Gastrocnemius medialis (tissue), 4 donors: ENCODE data around the gene DPF1. TPM values are rescaled to one million over a fixed set of nuclear protein-coding genes. Genes with fewer than 3 reads are reported as not detected.

ENCODE experiments used
- ATAC-seq, 2 donors: fragments of 150-250 bp; one replicate each; pipeline ENCODE4 v1.9.1; 2016
- DNase-seq, 2 donors: peaks; one replicate each; pipeline ENCODE4 v3.0.0-alpha.2; 2019
- H3K27ac ChIP-seq, 4 donors: fragments of 200-600 bp; sonication (generic); 1 replicate in 1 of 4; 2 replicates in 3 of 4; pipeline ENCODE4 v1.5.1; 2016 to 2018; ENCODE audit warnings: mild to moderate bottlenecking in 2 of 4, moderate library complexity in 1 of 4
- H3K27me3 ChIP-seq, 3 donors: fragments of 200-600 bp; sonication (generic) in 2 of 3; 1 replicate in 1 of 3; 2 replicates in 2 of 3; pipeline versions ENCODE4 v1.5.1 to v1.6.0; 2016 to 2019; ENCODE audit warnings: mild to moderate bottlenecking in 1 of 3, moderate library complexity in 1 of 3
- H3K36me3 ChIP-seq, 2 donors: fragments of 200-600 bp; sonication (generic) in 1 of 2; one replicate each; pipeline ENCODE4 v1.5.1; 2017 to 2018
- H3K4me1 ChIP-seq, 2 donors: fragments of 200-600 bp; sonication (generic) in 1 of 2; one replicate each; pipeline ENCODE4 v1.5.1; 2016 to 2017; ENCODE audit warnings: mild to moderate bottlenecking in 2 of 2
- H3K4me3 ChIP-seq, 4 donors: fragments of 200-600 bp; sonication (generic) in 3 of 4; 1 replicate in 1 of 4; 2 replicates in 3 of 4; pipeline ENCODE4 v1.5.1; 2016 to 2019; ENCODE audit warnings: mild to moderate bottlenecking in 2 of 4
- H3K9me3 ChIP-seq, 3 donors: fragments of 200-600 bp; sonication (generic) in 2 of 3; 1 replicate in 1 of 3; 2 replicates in 2 of 3; pipeline ENCODE4 v1.5.1; 2016 to 2019
- POLR2A ChIP-seq, 2 donors: fragments of 450-650 bp; IDR thresholded peaks; one replicate each; pipeline ENCODE4 v1.6.1; 2017; ENCODE audit warnings: antibody characterized with exemption in 2 of 2, mild to moderate bottlenecking in 2 of 2, moderate library complexity in 2 of 2
- in situ Hi-C, 4 donors: fragments of 200-750 bp; cut with MboI; loops; one replicate each; pipeline versions ENCODE4 v1.15.0 to v1.8.0; 2017; ENCODE audit warnings: low sequenced_read_pairs in 4 of 4
- intact Hi-C: fragments of 100-400 bp; cut with DNase I; formaldehyde crosslinking; loops from one replicate; pipeline ENCODE4 v1.15.1; 2023; ENCODE audit warnings: low total_unique reads
- total RNA-seq, 4 donors: library from RNA; depleted of rRNA; stranded (reverse); fragments of >200 nt; gene quantifications; one replicate each; pipeline versions ENCODE4 v1.1.0 to v1.2.3, GENCODE V29; 2016
- TF ChIP-seq, protein P1 (sequence below), 5 experiments: fragments of 450-650 bp in 3 of 5; fragments of 200-600 bp in 2 of 5; sonication (generic) in 2 of 5; IDR thresholded peaks in 4 of 5; conservative IDR thresholded peaks in 1 of 5; 1 replicate in 4 of 5; 2 replicates in 1 of 5; pipeline ENCODE4 v1.5.1; 2016 to 2019; ENCODE audit warnings: antibody characterized with exemption in 5 of 5, mild to moderate bottlenecking in 3 of 5, moderate library complexity in 3 of 5

The DPF1 gene
- total RNA-seq, 4 donors from 2014 or later: not detected

DNA sequence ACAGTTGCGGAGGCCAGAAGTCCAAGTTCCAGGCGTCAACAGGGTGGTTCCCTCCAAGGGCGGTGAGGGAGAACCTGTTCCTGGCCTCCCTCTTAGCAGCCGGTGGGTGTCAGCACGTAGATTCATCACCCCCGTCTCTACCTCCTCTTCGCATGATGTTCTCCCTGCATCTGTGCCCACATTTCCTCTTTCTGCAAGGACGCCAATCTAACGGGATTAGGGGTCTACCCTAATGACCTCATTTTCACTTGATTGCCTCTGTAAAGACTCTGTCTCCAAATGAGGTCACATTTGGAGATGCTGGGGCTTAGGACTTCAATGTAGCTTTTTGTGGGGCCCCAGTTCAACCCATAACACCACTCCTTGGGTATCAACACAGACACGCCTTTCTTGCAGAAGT, 38.5 kb downstream of the DPF1 start:
- DNase-seq (no peak), ATAC-seq (no peak)
- TF ChIP-seq, protein P1, sequence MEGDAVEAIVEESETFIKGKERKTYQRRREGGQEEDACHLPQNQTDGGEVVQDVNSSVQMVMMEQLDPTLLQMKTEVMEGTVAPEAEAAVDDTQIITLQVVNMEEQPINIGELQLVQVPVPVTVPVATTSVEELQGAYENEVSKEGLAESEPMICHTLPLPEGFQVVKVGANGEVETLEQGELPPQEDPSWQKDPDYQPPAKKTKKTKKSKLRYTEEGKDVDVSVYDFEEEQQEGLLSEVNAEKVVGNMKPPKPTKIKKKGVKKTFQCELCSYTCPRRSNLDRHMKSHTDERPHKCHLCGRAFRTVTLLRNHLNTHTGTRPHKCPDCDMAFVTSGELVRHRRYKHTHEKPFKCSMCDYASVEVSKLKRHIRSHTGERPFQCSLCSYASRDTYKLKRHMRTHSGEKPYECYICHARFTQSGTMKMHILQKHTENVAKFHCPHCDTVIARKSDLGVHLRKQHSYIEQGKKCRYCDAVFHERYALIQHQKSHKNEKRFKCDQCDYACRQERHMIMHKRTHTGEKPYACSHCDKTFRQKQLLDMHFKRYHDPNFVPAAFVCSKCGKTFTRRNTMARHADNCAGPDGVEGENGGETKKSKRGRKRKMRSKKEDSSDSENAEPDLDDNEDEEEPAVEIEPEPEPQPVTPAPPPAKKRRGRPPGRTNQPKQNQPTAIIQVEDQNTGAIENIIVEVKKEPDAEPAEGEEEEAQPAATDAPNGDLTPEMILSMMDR (IDR thresholded peaks at IDR 0.05 in 4 of 5, conservative IDR thresholded peaks at IDR 0.05 in 1 of 5): no peak
- TF ChIP-seq POLR2A (IDR thresholded peaks at IDR 0.05): no peak
- peak overlapping the region in 3 of 4 donors; percentile 58 to 75 (median 74) for H3K27ac ChIP-seq
- H3K27me3 ChIP-seq: no peaks in the 10 kb centered on the region
- peaks cover 0 to 3% of the 10 kb centered on the region in 2 donors for H3K4me1 ChIP-seq
- H3K4me3 ChIP-seq: no peak overlapping the region
- in situ Hi-C loops (no loop called here), intact Hi-C loops (no loop called here)
- no peaks in the 10 kb centered on the region for H3K9me3 ChIP-seq
- H3K36me3 ChIP-seq: peaks cover 0 to 5% of the 10 kb centered on the region in 2 donors

DNA sequence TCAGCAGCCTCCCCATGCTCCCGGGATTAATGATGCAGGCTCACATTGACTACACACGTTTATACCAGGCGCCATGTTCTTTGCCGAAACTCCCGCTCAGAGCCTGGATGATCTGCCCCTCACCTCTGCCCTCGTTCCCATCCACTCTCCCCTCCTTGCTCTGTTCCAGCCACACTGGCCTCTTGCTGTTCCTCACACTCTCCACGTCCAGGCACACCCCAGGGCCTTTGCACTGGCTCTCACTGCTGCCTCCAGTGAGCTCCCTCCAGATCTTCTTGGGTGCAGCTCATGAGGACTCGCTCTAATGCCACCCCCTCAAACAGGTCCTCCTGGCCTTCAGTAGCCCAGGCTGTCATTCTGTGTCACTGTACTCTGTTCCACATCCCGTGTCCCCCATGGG, 39.2 kb downstream of the DPF1 start:
- H3K27ac ChIP-seq: peak overlapping the region; percentile 58 to 75 (median 66)
- H3K4me3 ChIP-seq: no peak overlapping the region
- no peaks in the 10 kb centered on the region for H3K27me3 ChIP-seq
- peaks cover 0 to 5% of the 10 kb centered on the region in 2 donors for H3K36me3 ChIP-seq
- intact Hi-C loops (no loop called here), in situ Hi-C loops (no loop called here)
- DNase-seq: no peak
- H3K4me1 ChIP-seq: no peaks in the 10 kb centered on the region
- H3K9me3 ChIP-seq: no peaks in the 10 kb centered on the region
- peak in 1 of 2 donors; percentile 23 for ATAC-seq
- TF ChIP-seq POLR2A (IDR thresholded peaks at IDR 0.05): no peak
- TF ChIP-seq, protein P1 (IDR thresholded peaks at IDR 0.05 in 4 of 5, conservative IDR thresholded peaks at IDR 0.05 in 1 of 5): no peak

DNA sequence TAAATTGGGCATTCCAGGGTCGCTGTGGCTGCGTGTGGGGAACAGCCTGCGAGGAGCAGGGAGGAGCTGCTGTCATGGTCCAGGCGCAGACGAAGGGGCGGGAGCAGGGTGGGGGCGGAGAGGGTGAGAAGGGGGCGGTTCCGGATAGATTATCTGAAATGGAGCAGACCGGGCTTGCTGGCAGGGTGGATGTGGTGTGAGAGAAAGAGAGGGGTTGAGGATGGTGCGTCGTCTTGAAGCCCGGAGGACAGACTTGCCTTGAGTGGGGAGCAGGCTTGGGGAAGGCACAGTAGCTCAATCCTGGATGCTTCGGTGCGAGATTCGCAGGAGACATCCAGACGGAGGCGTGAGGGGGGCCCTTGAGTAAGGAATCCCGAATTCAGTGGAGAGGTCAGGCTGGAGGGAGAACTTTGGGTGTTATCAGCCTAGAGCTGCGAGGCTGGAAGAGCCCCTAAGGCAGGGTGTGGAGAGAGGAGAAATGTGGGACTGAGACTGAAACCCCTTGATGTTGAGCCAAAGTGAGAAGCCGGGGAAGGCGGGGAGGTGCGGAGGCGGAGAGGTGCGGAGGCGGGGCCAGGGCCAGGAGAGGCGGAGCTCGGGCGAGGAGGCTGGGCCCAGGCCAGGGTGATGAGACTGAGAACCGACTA, 40.6 kb downstream of the DPF1 start:
- H3K4me1 ChIP-seq: no peaks in the 10 kb centered on the region
- H3K27me3 ChIP-seq: no peaks in the 10 kb centered on the region
- no peaks in the 10 kb centered on the region for H3K9me3 ChIP-seq
- DNase-seq: peak in 1 of 2 donors; percentile 27
- peaks cover 0 to 5% of the 10 kb centered on the region in 2 donors for H3K36me3 ChIP-seq
- in situ Hi-C loops (no loop called here), intact Hi-C loops (no loop called here)
- peak overlapping the region in 3 of 4 donors; percentile 17 to 32 (median 22) for H3K4me3 ChIP-seq
- peak overlapping the region; percentile 59 to 75 (median 72) for H3K27ac ChIP-seq
- peak; percentile 42 to 46 for ATAC-seq
- TF ChIP-seq, protein P1 (IDR thresholded peaks at IDR 0.05 in 4 of 5, conservative IDR thresholded peaks at IDR 0.05 in 1 of 5): no peak
- TF ChIP-seq POLR2A (IDR thresholded peaks at IDR 0.05): no peak

DNA sequence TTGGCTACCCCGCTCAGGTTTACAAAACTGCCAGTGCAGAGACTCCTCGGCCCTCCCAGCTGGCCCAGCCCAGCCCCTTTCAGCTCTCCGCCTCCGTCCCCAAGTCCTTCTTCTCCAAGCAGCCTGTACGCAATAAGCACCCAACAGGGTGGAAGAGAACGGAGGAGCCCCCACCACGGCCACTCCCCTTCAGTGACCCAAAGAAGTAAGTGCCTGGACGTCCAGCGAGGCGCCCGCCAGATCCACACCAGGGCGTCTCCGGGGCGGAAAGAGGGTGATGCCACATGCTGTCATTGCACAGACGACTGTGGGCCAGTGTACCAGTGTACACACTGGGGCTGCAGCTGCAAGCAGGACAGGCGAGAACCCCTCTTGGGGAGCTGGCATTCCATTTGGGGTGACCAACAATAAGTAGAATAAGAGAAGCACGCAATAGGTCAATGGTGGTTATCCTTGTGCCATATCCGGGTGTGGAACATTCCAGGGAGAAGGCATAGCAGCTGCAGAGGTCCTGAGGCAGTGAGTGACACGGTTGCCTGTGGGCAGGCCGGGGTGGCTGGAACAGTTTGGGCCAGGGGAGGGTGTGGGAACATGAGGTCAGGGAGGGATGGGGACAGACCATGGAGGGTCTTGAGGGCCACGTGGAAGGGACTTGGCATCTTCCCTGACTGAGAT, 41.3 kb downstream of the DPF1 start:
- no peak overlapping the region for H3K4me3 ChIP-seq
- DNase-seq: no peak

More for the DNA sequence above, 41.3 kb downstream of the DPF1 start:
- intact Hi-C loops (no loop called here), in situ Hi-C loops (no loop called here)
- Histone ChIP-seq H3K27me3 (no peaks in the 10 kb centered on the region), H3K9me3 (no peaks in the 10 kb centered on the region), H3K36me3 (peaks cover 0 to 5% of the 10 kb centered on the region in 2 donors), H3K4me1 (no peaks in the 10 kb centered on the region), H3K27ac (peak overlapping the region in 3 of 4 donors; percentile 68 to 75 (median 75))
- TF ChIP-seq, protein P1 (IDR thresholded peaks at IDR 0.05 in 4 of 5, conservative IDR thresholded peaks at IDR 0.05 in 1 of 5): no peak
- no peak for TF ChIP-seq POLR2A (IDR thresholded peaks at IDR 0.05)
- ATAC-seq: no peak
